H9 (cell line): ENCODE results near the gene CADPS. TPM values are rescaled to one million over a fixed set of nuclear protein-coding genes. Genes with fewer than 3 reads are reported as not detected.
A peak's percentile ranks its signal among the peaks of the same experiment; 100 is the strongest.

Experiments used
- DNase-seq: peaks from one replicate; pipeline ENCODE4 v3.0.0-alpha.2; 2017
- H2AFZ ChIP-seq: one replicate; pipeline ENCODE4 v1.6.1; 2013; ENCODE audit warnings: mild to moderate bottlenecking, low read length, control low read depth, moderate library complexity
- H2AK5ac ChIP-seq: 2 replicates; pipeline ENCODE4 v1.6.1; 2013; ENCODE audit warnings: low read length, control low read depth, mixed read lengths; ENCODE audit not compliant: insufficient read length
- H2BK120ac ChIP-seq: one replicate; pipeline ENCODE4 v1.6.1; 2013; ENCODE audit warnings: low read depth, mild to moderate bottlenecking, low read length, control low read depth, inconsistent platforms; ENCODE audit not compliant: poor library complexity, severe bottlenecking
- H2BK12ac ChIP-seq: 2 replicates; pipeline ENCODE4 v1.6.1; 2013; ENCODE audit warnings: low read length, control low read depth, mixed read lengths, low read depth; ENCODE audit not compliant: insufficient read length
- H2BK15ac ChIP-seq: 2 replicates; pipeline ENCODE4 v1.6.1; 2013; ENCODE audit warnings: low read depth, low read length, control low read depth
- H2BK20ac ChIP-seq: one replicate; pipeline ENCODE4 v1.6.1; 2013; ENCODE audit warnings: low read depth, mild to moderate bottlenecking, low read length, control low read depth, inconsistent platforms; ENCODE audit not compliant: poor library complexity, severe bottlenecking
- H2BK5ac ChIP-seq: 2 replicates; pipeline ENCODE4 v1.6.1; 2013; ENCODE audit warnings: low read length, control low read depth, mixed read lengths; ENCODE audit not compliant: insufficient read length
- H3K14ac ChIP-seq: 2 replicates; pipeline ENCODE4 v1.6.1; 2013; ENCODE audit warnings: low read length, control low read depth; ENCODE audit not compliant: insufficient read depth
- H3K18ac ChIP-seq: 2 replicates; pipeline ENCODE4 v1.6.1; 2013; ENCODE audit warnings: low read depth, mild to moderate bottlenecking, mixed read lengths, low read length, control low read depth; ENCODE audit not compliant: insufficient read length
- H3K23ac ChIP-seq: 2 replicates; pipeline ENCODE4 v1.6.1; 2013; ENCODE audit warnings: low read length, control low read depth, mixed read lengths, low read depth; ENCODE audit not compliant: insufficient read length
- H3K23me2 ChIP-seq: 2 replicates; pipeline ENCODE4 v1.6.1; 2013; ENCODE audit warnings: low read depth, mild to moderate bottlenecking, mixed read lengths, low read length, control low read depth; ENCODE audit not compliant: insufficient read length, poor library complexity, severe bottlenecking
- H3K27ac ChIP-seq: 2 replicates; pipeline ENCODE4 v1.5.1; 2013; ENCODE audit warnings: low read length, control low read depth, mixed read lengths, low read depth; ENCODE audit not compliant: insufficient read length
- H3K27me3 ChIP-seq: 2 replicates; pipeline ENCODE4 v1.6.1; 2013; ENCODE audit warnings: low read length, control low read depth, inconsistent platforms; ENCODE audit not compliant: insufficient read depth
- H3K4ac ChIP-seq: 2 replicates; pipeline ENCODE4 v1.6.1; 2013; ENCODE audit warnings: low read depth, mild to moderate bottlenecking, control low read depth, inconsistent platforms, low read length, moderate library complexity
- H3K4me1 ChIP-seq: 2 replicates; pipeline ENCODE4 v1.6.1; 2013; ENCODE audit warnings: low read length, control low read depth, inconsistent platforms; ENCODE audit not compliant: insufficient read depth
- H3K4me2 ChIP-seq: 2 replicates; pipeline ENCODE4 v1.6.1; 2013; ENCODE audit warnings: low read length, control low read depth, mixed read lengths; ENCODE audit not compliant: insufficient read length, insufficient read depth
- H3K56ac ChIP-seq: 2 replicates; pipeline ENCODE4 v1.6.1; 2013; ENCODE audit warnings: low read depth, mild to moderate bottlenecking, mixed read lengths, low read length, control low read depth; ENCODE audit not compliant: insufficient read length
- H3K79me1 ChIP-seq: 2 replicates; pipeline ENCODE4 v1.6.1; 2013; ENCODE audit warnings: low read depth, mild to moderate bottlenecking, moderate library complexity, low read length, control low read depth, inconsistent platforms; ENCODE audit not compliant: insufficient read depth, poor library complexity, severe bottlenecking
- H3K79me2 ChIP-seq: 2 replicates; pipeline ENCODE4 v1.6.1; 2013; ENCODE audit warnings: low read length, control low read depth, inconsistent platforms; ENCODE audit not compliant: insufficient read depth
- H3K9ac ChIP-seq: 2 replicates; pipeline ENCODE4 v1.6.1; 2013; ENCODE audit warnings: low read length, control low read depth, mixed read lengths; ENCODE audit not compliant: insufficient read length; ENCODE audit errors: extremely low read depth
- H3K9me3 ChIP-seq: one replicate; pipeline ENCODE4 v1.6.1; 2013; ENCODE audit warnings: low read depth, low read length, inconsistent platforms; ENCODE audit not compliant: control insufficient read depth
- H3T11ph ChIP-seq: one replicate; pipeline ENCODE4 v1.6.1; 2013; ENCODE audit warnings: mild to moderate bottlenecking, low read length, control low read depth, inconsistent platforms
- H4K20me1 ChIP-seq: one replicate; pipeline ENCODE4 v1.6.1; 2013; ENCODE audit not compliant: control insufficient read depth, insufficient read length, insufficient read depth
- H4K5ac ChIP-seq: 2 replicates; pipeline ENCODE4 v1.6.1; 2013; ENCODE audit warnings: low read depth, mild to moderate bottlenecking, mixed read lengths, low read length, control low read depth; ENCODE audit not compliant: insufficient read length
- H4K8ac ChIP-seq: replicated peaks from 2 replicates; pipeline ENCODE4 v1.6.1; 2013; ENCODE audit warnings: low read length, control low read depth, mixed read lengths, low read depth; ENCODE audit not compliant: insufficient read length
- H4K91ac ChIP-seq: 2 replicates; pipeline ENCODE4 v1.6.1; 2013; ENCODE audit warnings: low read depth, mild to moderate bottlenecking, moderate library complexity, mixed read lengths, low read length, control low read depth; ENCODE audit not compliant: insufficient read length
- H3K27ac Mint-ChIP-seq, 3 experiments: 2 replicates in 2 of 3; 3 replicates in 1 of 3; pipeline ENCODE4 v1.8.0; 2020 to 2021; ENCODE audit warnings: mixed read lengths in 3 of 3, mild to moderate bottlenecking in 1 of 3, moderate library complexity in 1 of 3
- H3K27me3 Mint-ChIP-seq: 2 replicates; pipeline ENCODE4 v1.8.0; 2021; ENCODE audit warnings: low read depth, mild to moderate bottlenecking, moderate library complexity, mixed read lengths
- H3K36me3 Mint-ChIP-seq, 3 experiments: 2 replicates in 2 of 3; 3 replicates in 1 of 3; pipeline ENCODE4 v1.8.0; 2020 to 2021; ENCODE audit warnings: low read depth in 3 of 3, mixed read lengths in 3 of 3; ENCODE audit not compliant: insufficient read depth in 1 of 3
- H3K4me1 Mint-ChIP-seq, 2 experiments: 2 replicates each; pipeline ENCODE4 v1.8.0; 2020; ENCODE audit warnings: mixed read lengths in 2 of 2
- H3K4me3 Mint-ChIP-seq, 2 experiments: 2 replicates in 1 of 2; 3 replicates in 1 of 2; pipeline ENCODE4 v1.8.0; 2020 to 2021; ENCODE audit warnings: mild to moderate bottlenecking in 2 of 2, mixed read lengths in 2 of 2, moderate library complexity in 1 of 2
- H3K9me3 Mint-ChIP-seq, 2 experiments: 2 replicates in 1 of 2; 3 replicates in 1 of 2; pipeline ENCODE4 v1.8.0; 2020; ENCODE audit warnings: mild to moderate bottlenecking in 2 of 2, mixed read lengths in 2 of 2, moderate library complexity in 1 of 2
- WGBS: extraction: QIAGEN DNeasy Blood & Tissue Kit; methylation state at CpG from one replicate; pipeline ENCODE4 v1.1.7; 2013; ENCODE audit warnings: missing lambda C conversion rate, low lambda C conversion rate, mixed read lengths; ENCODE audit not compliant: insufficient read length; ENCODE audit errors: extremely low coverage; 5-methylcytosine and 5-hydroxymethylcytosine counted together
- total RNA-seq: library from RNA; stranded (reverse); gene quantifications from 2 replicates; pipeline ENCODE4 v1.2.1, GENCODE V29; 2021
- TF ChIP-seq, protein P1 (sequence below): fragments of 200-600 bp; sonication (generic); conservative IDR thresholded peaks from 3 replicates; pipeline ENCODE4 v1.8.0; 2021; ENCODE audit warnings: antibody characterized with exemption, mild to moderate bottlenecking

Gene CADPS
- total RNA-seq, 1 experiment from 2014 or later = 6.6 TPM

- H3K4me1 ChIP-seq = no peaks in the 10 kb centered on the region
- no peak overlapping the region for H3K4me2 ChIP-seq
- no peak for DNase-seq
- H3K4ac ChIP-seq = no peak overlapping the region
- H3T11ph ChIP-seq = no peak overlapping the region
- no peak overlapping the region for H2BK5ac ChIP-seq
- H3K27ac ChIP-seq = no peak overlapping the region
- no peaks in the 10 kb centered on the region for H3K27me3 Mint-ChIP-seq
- H4K20me1 ChIP-seq = no peaks in the 10 kb centered on the region
- H3K18ac ChIP-seq = no peak overlapping the region
- no peak overlapping the region for H4K91ac ChIP-seq
- H2AFZ ChIP-seq = no peak overlapping the region
- H3K9me3 ChIP-seq = no peaks in the 10 kb centered on the region
- 0 out of 2 replicates have a peak overlapping the region, but pooled peaks have one; percentile 27 for H3K14ac ChIP-seq
- H3K27ac Mint-ChIP-seq = peak overlapping the region in 1 of 3 experiments; percentile 49; a peak in 2 of 7 replicates
- H2AK5ac ChIP-seq = no peak overlapping the region
- H2BK20ac ChIP-seq = no peak overlapping the region
- H3K9me3 Mint-ChIP-seq = no peaks in the 10 kb centered on the region
- H2BK12ac ChIP-seq = no peak overlapping the region
- no peak overlapping the region for H3K4me3 Mint-ChIP-seq
- H3K56ac ChIP-seq = no peak overlapping the region
- no peak overlapping the region for H3K9ac ChIP-seq
- H2BK120ac ChIP-seq = no peak overlapping the region
- H3K36me3 Mint-ChIP-seq = no peaks in the 10 kb centered on the region; a peak in 1 of 7 replicates
- H3K79me1 ChIP-seq = no peaks in the 10 kb centered on the region
- H3K23ac ChIP-seq = no peak overlapping the region
- H3K79me2 ChIP-seq = no peaks in the 10 kb centered on the region
- H4K8ac ChIP-seq = no peak overlapping the region
- H3K27me3 ChIP-seq = no peaks in the 10 kb centered on the region
- no peak overlapping the region for H4K5ac ChIP-seq
- no CpG with 5 or more reads among the region's 1 CpG for WGBS
- TF ChIP-seq, protein P1, sequence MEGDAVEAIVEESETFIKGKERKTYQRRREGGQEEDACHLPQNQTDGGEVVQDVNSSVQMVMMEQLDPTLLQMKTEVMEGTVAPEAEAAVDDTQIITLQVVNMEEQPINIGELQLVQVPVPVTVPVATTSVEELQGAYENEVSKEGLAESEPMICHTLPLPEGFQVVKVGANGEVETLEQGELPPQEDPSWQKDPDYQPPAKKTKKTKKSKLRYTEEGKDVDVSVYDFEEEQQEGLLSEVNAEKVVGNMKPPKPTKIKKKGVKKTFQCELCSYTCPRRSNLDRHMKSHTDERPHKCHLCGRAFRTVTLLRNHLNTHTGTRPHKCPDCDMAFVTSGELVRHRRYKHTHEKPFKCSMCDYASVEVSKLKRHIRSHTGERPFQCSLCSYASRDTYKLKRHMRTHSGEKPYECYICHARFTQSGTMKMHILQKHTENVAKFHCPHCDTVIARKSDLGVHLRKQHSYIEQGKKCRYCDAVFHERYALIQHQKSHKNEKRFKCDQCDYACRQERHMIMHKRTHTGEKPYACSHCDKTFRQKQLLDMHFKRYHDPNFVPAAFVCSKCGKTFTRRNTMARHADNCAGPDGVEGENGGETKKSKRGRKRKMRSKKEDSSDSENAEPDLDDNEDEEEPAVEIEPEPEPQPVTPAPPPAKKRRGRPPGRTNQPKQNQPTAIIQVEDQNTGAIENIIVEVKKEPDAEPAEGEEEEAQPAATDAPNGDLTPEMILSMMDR = no peak
- H3K4me1 Mint-ChIP-seq = peaks cover 17 to 21% of the 10 kb centered on the region in 2 experiments
- no peak overlapping the region for H2BK15ac ChIP-seq
- H3K23me2 ChIP-seq = no peaks in the 10 kb centered on the region
Measured at GRCh38 chr3:62669161-62669560, 206.1 kb downstream of the CADPS start.
